HepG2 (cell line): Measurements from ENCODE around the gene ABCG4. TPM values are rescaled to one million over a fixed set of nuclear protein-coding genes. Genes with fewer than 3 reads are reported as not detected.

Experiments
- DNMT3B ChIP-seq: conservative IDR thresholded peaks from 2 replicates; pipeline ENCODE4 v1.6.1; 2016; ENCODE audit warnings: missing biosample characterization, control low read depth
- HBP1 ChIP-seq: IDR thresholded peaks from 2 replicates; pipeline ENCODE4 v1.6.1; 2016; ENCODE audit warnings: low read depth, control low read depth
- HOMEZ ChIP-seq: IDR thresholded peaks from 2 replicates; pipeline ENCODE4 v1.6.1; 2016; ENCODE audit warnings: low read depth
- JARID2 ChIP-seq: sonication (generic); formaldehyde crosslinking; IDR thresholded peaks from 2 replicates; pipeline ENCODE4 v1.8.1; 2023; ENCODE audit warnings: missing genetic modification reagents, inconsistent platforms; ENCODE audit not compliant: insufficient replicate concordance
- KDM2A ChIP-seq: sonication (generic); formaldehyde crosslinking; IDR thresholded peaks from 2 replicates; pipeline ENCODE4 v1.4.0; 2020; ENCODE audit warnings: low read depth, missing genetic modification reagents, borderline replicate concordance
- MAZ ChIP-seq, 2 experiments: sonication (generic) in 1 of 2; formaldehyde crosslinking in 1 of 2; IDR thresholded peaks; 2 replicates each; pipeline versions ENCODE4 v1.5.0 to v1.6.1; 2012 to 2020; ENCODE audit warnings: low read depth in 2 of 2, mild to moderate bottlenecking in 2 of 2, borderline replicate concordance in 1 of 2, improper control_type of control experiment in 1 of 2, low read length in 1 of 2, missing genetic modification reagents in 1 of 2, moderate library complexity in 1 of 2
- MLXIP ChIP-seq: sonication (generic); formaldehyde crosslinking; IDR thresholded peaks from 2 replicates; pipeline ENCODE4 v1.9.0; 2021; ENCODE audit warnings: missing genetic modification reagents, borderline replicate concordance
- MXD4 ChIP-seq: IDR thresholded peaks from 2 replicates; pipeline ENCODE4 v1.6.1; 2016; ENCODE audit warnings: mild to moderate bottlenecking, missing biosample characterization, missing genetic modification reagents
- ONECUT2 ChIP-seq: sonication (generic); formaldehyde crosslinking; IDR thresholded peaks from 2 replicates; pipeline ENCODE4 v1.4.0; 2020; ENCODE audit warnings: missing genetic modification reagents
- POLR2AphosphoS5 ChIP-seq: IDR thresholded peaks from 2 replicates; pipeline ENCODE4 v1.6.1; 2012; ENCODE audit warnings: low read depth, low read length
- SP1 ChIP-seq, 2 experiments: fragments of 450-650 bp in 1 of 2; sonication (generic) in 1 of 2; formaldehyde crosslinking in 1 of 2; IDR thresholded peaks; 2 replicates each; pipeline versions ENCODE4 v1.4.0 to v1.6.1; 2016 to 2020; ENCODE audit warnings: missing genetic modification reagents in 1 of 2
- ZBTB33 ChIP-seq: sonication (generic); formaldehyde crosslinking; IDR thresholded peaks from 2 replicates; pipeline ENCODE4 v1.4.0; 2020; ENCODE audit warnings: missing genetic modification reagents
- ZIK1 ChIP-seq: sonication (generic); formaldehyde crosslinking; IDR thresholded peaks from 2 replicates; pipeline ENCODE4 v1.5.0; 2020; ENCODE audit warnings: mild to moderate bottlenecking, low read depth, missing genetic modification reagents, borderline replicate concordance
- ZMYM4 ChIP-seq: sonication (generic); formaldehyde crosslinking; IDR thresholded peaks from 2 replicates; pipeline ENCODE4 v1.8.1; 2023; ENCODE audit warnings: mild to moderate bottlenecking, missing genetic modification reagents
- ZNF761 ChIP-seq: sonication (generic); formaldehyde crosslinking; conservative IDR thresholded peaks from 2 replicates; pipeline ENCODE4 v1.4.0; 2020; ENCODE audit warnings: mild to moderate bottlenecking, missing genetic modification reagents
- polyA plus RNA-seq, 8 experiments: library from polyadenylated mRNA; depleted of rRNA in 3 of 8; stranded (reverse) in 7 of 8; unstranded in 1 of 8; fragments of >200 nt; fragmentation: Illumina TruSeq in 4 of 8; extraction: Trizol in 4 of 8; gene quantifications; 2 replicates each; pipeline versions ENCODE4 v1.2.1 to v1.2.3, GENCODE V29; 2011 to 2016; ENCODE audit warnings: low read depth in 4 of 8, missing spikeins in 1 of 8, mixed read lengths in 1 of 8; ENCODE audit not compliant: insufficient read depth in 1 of 8
- total RNA-seq, 5 experiments: library from RNA; depleted of rRNA; stranded (reverse); fragments of >200 nt; fragmentation: Illumina TruSeq; extraction: Trizol; gene quantifications; 2 replicates each; pipeline ENCODE4 v1.2.3, GENCODE V29; 2016; ENCODE audit warnings: low read depth in 1 of 5

ABCG4 gene
- total and polyA plus RNA-seq, 2 of the 13 experiments (the other 11 are each of a cell fraction or from before 2014, with no cell fraction given), result not detected

DNA sequence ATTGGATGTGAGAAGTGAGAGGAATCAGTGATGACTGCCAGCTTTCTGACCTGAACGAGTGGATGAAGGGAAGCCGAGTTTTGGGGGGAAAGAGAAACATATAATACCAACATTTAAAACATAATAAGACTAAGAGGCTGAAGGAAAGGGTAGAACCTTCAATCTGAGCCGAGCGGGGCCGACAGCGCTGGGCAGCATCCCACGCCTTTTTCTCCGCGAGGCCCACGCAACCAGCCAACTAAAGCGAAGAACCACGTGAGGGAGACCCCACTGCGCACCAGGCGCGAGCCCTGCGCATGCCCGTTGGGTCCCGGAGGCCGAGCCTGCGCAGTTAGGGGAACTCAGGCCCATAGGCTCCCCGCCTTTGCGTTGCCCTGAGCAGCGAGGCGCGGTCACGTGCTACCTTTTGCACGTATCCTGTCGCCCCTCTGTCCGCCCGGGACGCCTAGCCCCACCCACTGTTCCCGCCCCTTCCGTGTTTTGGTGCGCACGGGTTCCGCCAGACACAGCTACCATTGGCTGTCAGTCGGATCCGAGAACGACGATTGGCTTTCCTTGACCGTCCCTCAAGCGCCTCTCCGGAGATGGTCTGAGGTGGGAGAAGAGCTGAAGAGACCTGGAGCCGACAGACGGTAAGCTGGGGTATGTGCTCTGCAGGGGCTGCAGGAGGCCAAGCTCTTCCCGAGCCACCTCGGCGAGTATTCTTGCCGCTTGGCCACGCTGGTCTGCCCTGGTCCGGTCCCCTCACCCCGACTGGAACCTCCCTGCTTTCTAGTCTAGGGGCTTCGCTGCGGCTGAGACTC is 27.6 kb upstream of the ABCG4 start, which contains the start of gene HINFP (continued):
- TF ChIP-seq ZIK1 (CRISPR knock-in tag) (peak; percentile 46; the same call in 1 of the 2 replicates), KDM2A (CRISPR knock-in tag) (peak; percentile 73), JARID2 (no peak), ONECUT2 (CRISPR knock-in tag) (no peak), ZBTB33 (CRISPR knock-in tag) (no peak), ZNF761 (CRISPR knock-in tag) (peak; percentile 19; the same call in 1 of the 2 replicates), ZMYM4 (CRISPR knock-in tag) (peak; percentile 58), DNMT3B (CRISPR knock-in tag) (0 out of 2 replicates have a peak, but pooled peaks have one; percentile 45), SP1 (IDR thresholded peaks at IDR 0.05) (no peak), SP1 (CRISPR knock-in tag; IDR thresholded peaks at IDR 0.05) (peak; percentile 85), HBP1 (CRISPR knock-in tag) (peak; percentile 33; the same call in 1 of the 2 replicates), MXD4 (peak; percentile 89), HOMEZ (CRISPR knock-in tag) (peak; percentile 22; the same call in 1 of the 2 replicates), POLR2AphosphoS5 (peak; percentile 85), MAZ (IDR thresholded peaks at IDR 0.05; ENCODE audit: borderline replicate concordance, low read depth, low read length) (0 out of 2 replicates have a peak, but pooled peaks have one; percentile 39), MAZ (CRISPR knock-in tag; IDR thresholded peaks at IDR 0.05; ENCODE audit: low read depth) (peak; percentile 48), MLXIP (CRISPR knock-in tag) (peak; percentile 60; the same call in 1 of the 2 replicates)
